GM18519 (cell line): Measurements from ENCODE around the gene HMGA1.
"Not testable (repeated sequence)": the region's sequence is repeated elsewhere in the genome, so short reads cannot be mapped to it uniquely, and the experiment has no call there.

Experiments used
- ATAC-seq: cut with Tn5 transposase; IDR thresholded peaks from one replicate; pipeline ENCODE4 v1.9.1; 2021; ENCODE audit warnings: mild to moderate bottlenecking, moderate library complexity; ENCODE audit not compliant: unreplicated experiment, low FRiP score

The HMGA1 gene

DNA sequence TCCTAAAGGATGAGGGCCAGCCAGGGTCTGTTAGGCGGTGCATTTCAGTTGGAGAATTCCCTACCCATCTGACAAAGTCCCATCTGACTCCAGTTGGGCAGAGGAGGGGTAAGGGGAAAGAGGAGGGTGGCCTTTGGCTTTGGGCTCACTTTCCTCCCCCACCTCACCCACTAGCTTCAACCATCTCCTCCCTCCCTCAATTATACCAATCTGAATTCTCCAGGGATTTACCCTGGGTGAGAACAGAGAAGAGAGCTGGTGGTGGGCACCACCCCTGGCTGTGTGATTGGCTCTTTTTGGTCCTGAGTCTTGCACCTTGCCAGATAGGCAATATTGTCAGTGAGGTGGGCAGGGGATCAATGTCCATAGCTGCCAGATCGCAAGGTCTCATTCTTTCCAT, 3.2 kb downstream of the HMGA1 start:
- no peak for ATAC-seq

DNA sequence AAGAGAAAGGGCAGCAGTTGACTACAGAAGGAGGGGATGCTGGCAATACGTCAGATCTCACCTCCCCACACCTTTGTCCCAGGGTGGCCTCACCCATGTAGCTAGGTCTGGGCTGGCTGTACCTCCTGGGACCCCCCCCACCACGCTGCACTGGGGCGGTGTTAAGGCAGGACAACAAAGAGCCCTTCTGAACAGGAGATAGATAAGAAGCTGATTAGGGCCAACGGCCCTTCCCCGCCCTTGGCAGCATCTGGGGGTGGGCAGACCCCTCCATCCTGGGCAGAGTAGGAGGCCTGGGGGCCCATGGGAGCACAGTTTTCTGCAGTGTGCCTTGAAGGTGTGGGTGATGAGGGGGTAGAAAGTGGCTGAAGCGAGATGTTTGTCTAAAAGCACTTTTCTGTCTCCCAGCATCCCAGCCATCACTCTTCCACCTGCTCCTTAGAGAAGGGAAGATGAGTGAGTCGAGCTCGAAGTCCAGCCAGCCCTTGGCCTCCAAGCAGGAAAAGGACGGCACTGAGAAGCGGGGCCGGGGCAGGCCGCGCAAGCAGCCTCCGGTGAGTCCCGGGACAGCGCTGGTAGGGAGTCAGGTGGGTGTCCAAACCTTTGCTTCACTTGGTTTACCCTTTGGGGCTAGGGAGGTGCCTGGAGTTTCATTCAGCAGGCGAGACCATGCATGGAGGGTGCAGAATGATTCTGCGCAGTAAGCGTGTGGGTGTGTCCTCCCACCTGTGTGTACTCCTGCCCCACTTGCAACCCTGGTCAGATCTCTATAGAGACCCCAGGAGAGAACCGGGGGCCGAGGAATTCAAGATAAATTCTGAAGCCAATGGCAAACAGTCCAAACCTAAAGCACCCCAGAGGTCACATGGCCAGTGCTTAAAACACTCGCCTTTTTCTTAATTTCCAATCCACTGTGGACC, 3.9 kb downstream of the HMGA1 start:
- no peak for ATAC-seq

DNA sequence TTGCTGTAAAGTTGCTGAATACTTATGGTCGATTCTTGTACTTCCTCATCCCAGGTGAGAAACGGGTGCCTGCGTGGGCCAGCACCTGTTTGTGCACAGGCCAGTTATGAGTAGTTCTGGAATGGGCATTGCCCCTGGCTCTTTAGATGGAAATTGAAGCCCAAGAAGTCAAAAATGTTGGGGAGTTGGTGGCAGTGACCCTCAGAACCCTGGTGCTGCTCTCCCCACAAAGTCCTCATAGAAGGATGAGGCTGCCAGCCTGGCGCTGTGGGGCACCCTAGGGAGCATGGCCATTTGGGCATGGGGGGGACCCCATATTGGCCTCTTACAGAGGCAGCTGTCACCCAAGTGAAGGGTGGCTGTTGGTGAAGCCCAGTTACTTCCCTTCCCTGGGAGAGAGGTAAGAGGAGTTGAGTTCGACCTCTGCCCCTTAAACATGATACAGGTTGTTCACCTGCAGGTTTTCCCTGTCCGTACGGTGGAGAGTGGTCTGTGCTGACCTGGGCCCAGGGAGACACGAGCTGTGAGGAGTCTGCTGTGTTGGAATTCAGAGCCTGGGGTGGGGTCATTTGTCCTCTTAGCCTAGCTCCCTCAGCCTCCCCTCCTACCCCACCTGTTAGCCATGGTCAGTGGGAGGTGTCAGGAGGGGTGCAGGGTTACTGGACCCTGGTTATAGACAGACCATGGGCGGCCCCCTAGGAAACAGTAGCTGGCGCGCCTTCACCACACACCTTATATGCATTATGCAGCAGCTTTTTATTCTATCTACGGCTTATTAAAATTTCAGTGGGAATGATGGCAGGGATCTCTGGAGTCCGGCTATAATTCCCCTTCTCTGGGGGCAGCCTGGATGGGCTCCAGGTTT, 4.9 kb downstream of the HMGA1 start:
- no peak for ATAC-seq

DNA sequence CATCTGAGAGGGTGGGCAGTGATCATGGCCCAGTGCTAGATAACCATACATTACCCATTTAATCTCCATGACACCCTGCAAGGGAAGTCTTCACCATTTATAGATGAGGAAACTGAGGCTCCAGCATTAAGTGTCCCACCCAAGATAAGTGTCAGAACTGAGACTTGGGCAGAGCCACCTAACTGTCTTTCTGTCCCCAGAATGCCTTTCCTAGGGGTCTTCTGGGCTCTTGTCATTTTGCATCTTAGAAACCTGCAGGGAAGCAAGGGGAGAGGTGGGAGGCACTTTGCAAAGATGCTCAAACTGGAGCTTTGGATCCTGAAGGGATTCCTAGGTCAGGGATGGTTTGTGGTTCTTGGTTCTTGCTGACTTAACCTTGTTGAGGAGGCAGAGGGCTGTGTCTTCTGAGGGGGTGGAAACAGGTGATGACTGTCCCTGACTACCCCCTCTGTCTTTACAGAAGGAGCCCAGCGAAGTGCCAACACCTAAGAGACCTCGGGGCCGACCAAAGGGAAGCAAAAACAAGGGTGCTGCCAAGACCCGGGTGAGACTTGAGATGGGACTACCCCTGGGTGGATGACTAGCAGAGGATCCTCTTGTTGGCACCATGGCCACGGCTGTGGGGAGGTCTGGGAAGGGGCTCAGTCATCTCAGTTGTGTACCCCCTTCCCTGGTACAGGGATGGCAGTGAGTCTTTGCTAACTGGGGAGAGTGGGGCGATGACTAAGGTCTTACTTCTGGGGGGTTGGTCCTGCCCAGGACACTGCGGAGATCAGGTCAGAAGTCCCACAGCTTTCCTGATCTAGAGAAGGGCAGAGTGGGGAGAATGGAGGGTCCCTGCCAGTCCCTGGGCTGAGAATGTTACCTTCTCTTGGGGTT, 5.8 kb downstream of the HMGA1 start:
- ATAC-seq = no peak

DNA sequence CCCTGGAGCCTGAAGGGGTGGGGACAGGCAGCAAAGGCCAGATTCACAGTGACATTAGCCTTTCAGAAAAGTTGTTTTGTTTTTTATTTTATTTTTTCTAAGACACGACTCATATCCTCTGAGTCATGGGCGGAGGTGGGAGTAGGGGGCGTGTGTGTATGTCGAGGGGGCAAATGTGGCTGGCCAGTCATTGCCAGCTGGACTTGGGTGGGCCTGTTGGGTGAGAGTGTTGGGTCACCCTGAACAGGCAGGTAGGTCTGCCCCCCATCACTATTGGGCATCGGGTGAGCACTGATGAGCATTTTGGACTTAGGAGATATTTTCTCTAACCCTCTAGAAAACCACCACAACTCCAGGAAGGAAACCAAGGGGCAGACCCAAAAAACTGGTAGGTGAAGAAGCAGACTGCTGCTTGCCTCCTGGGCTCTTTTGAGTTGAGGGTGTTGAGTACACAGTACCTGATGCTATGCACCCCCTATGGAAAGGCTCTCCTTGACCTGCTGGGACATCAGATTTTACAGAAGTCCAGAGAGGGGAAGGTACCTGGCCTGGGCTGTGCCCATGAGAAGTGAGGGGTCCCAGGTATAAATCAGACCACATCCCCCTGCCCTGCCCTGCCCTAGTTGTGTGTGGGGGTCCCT, 6.6 kb downstream of the HMGA1 start:
- ATAC-seq = no peak

DNA sequence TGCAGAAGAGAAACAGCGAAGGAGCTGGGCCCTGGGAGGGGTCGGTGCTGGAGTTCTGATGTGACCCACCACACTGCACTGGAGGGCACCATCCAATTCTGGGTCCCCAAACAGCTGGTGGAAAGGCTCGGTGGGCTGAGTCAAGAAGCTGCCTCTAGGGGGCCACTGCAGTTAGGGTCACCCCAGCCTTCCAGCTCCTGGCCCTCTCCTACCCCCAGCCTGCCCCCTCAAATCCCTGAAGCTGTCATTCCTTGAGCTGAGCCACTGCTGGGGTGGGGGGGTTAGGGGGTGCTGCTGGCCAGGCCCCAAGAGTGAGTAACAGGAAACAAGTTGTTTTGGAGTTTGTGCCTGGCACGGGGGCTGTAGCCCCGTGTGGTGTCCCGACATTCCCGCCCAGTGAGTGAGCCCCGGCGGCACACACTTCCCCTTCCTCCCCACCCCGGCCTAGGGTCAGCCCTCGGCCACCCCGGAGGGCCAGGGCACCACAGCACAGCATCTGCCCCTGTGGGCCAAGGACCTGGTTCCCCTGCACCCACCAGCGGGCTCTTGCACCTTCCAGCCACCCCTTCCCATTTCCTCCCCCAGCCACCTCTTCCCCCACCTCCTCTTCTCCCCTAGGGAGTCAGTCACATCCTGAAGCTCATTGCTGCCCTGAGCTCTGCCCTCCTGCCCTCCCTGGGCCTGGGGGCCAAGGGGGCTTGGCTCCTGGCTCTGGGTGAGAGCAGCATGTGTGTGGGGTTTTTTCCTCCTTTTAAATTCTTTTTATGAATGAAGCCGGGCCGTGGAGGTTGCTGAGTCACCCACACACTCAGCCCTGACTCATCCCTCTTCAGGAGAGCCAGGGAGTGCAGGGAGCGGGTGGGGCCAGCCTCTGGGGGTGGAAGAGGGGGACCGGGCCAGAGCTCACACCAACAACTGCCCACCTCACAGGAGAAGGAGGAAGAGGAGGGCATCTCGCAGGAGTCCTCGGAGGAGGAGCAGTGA, 7.5 kb downstream of the HMGA1 start:
- no peak for ATAC-seq

DNA sequence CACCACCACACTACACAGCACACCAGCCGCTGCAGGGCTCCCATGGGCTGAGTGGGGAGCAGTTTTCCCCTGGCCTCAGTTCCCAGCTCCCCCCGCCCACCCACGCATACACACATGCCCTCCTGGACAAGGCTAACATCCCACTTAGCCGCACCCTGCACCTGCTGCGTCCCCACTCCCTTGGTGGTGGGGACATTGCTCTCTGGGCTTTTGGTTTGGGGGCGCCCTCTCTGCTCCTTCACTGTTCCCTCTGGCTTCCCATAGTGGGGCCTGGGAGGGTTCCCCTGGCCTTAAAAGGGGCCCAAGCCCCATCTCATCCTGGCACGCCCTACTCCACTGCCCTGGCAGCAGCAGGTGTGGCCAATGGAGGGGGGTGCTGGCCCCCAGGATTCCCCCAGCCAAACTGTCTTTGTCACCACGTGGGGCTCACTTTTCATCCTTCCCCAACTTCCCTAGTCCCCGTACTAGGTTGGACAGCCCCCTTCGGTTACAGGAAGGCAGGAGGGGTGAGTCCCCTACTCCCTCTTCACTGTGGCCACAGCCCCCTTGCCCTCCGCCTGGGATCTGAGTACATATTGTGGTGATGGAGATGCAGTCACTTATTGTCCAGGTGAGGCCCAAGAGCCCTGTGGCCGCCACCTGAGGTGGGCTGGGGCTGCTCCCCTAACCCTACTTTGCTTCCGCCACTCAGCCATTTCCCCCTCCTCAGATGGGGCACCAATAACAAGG, 8.5 kb downstream of the HMGA1 start:
- not testable (repeated sequence) for ATAC-seq

DNA sequence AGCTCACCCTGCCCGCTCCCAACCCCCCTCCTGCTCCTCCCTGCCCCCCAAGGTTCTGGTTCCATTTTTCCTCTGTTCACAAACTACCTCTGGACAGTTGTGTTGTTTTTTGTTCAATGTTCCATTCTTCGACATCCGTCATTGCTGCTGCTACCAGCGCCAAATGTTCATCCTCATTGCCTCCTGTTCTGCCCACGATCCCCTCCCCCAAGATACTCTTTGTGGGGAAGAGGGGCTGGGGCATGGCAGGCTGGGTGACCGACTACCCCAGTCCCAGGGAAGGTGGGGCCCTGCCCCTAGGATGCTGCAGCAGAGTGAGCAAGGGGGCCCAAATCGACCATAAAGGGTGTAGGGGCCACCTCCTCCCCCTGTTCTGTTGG, 9.1 kb downstream of the HMGA1 start:
- ATAC-seq = not testable (repeated sequence)

DNA sequence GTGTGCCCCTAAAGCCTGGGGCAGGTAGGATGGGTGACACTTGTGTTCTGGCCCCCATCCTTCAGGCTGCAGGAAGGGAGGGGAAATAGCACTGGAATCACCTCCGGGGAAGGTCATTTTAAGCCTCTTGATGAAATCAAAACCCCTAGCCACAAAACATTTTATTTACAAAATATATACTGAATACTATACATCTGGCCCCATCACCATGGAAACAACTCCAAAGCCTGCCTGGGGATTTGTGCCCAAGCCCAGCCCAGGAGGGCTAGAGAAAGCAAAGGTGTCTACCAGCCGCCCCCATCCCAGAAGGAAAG, 9.5 kb downstream of the HMGA1 start:
- ATAC-seq = no peak

DNA sequence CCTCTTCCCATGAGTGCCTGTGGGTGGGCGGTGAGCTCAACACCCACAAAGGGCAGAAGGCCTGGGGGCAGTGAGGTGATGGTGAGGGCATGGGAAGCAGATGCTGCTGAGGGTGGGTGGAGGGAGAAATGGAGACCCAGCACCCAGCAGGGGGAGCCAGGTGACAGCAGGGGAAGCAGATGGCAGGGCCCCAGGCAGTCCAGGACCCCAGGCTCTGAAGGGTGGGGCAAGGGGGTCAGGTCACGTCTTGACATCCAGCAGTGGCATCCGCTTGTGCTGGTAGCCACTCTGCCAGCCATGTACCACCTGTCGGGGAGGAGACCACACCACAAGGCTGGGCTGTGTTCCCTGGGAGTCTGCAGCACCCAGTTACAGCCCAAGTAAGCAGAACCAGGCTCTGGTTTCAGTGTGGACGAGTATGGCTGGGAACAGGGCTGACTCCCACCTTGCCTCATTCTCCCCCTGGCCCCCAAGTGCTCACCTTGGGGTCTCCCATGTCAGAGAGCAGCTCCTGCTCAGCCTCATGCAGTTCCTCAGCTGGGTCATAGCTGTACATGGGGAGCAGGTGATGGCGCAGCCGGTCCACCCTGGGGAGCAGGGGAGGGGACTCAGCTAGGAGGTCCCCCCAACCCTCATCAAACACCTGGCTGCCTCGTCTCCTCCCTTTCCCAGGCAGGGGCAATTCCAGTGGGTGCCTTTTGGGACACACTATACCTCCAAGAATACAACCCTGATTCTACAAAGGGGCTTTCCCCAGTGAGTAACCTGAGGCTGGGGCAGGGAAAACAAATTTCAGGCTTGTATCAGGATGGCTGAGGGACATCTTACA, 10.1 kb downstream of the HMGA1 start:
- ATAC-seq = no peak

DNA sequence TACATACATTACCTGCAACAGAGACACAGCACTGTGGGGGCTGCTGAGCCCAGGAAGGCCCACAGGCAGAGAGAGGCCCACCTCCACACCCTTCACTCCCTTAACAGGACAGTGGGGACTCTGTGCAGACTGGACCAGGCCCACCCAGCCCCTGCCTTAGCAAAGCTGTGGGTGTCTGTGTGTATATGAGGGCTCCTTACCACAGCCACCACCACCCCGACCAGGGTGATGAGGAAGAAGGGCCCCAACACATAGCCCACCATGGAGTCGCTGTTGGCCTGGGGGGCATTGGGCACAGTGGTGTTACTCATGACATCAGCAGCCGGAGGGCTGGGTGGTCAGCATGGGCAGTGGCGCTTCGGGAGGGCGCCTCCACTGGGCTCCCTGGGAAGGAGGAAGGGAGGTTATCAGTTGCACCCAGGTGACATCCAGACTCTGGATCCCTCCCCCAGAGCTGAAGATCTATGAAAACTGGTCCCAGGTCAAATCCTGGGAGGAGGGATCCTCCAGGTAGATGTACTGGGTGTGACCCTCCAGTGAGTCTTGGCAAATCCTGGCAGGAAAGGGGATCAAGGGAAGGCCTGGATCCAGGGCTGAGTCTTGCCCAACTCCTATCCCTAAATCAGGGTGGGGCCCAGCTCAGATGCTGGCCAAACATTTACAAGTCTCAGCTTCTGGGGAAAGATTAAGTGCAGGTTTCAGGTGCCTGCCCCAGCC, 11.0 kb downstream of the HMGA1 start:
- ATAC-seq = no peak

DNA sequence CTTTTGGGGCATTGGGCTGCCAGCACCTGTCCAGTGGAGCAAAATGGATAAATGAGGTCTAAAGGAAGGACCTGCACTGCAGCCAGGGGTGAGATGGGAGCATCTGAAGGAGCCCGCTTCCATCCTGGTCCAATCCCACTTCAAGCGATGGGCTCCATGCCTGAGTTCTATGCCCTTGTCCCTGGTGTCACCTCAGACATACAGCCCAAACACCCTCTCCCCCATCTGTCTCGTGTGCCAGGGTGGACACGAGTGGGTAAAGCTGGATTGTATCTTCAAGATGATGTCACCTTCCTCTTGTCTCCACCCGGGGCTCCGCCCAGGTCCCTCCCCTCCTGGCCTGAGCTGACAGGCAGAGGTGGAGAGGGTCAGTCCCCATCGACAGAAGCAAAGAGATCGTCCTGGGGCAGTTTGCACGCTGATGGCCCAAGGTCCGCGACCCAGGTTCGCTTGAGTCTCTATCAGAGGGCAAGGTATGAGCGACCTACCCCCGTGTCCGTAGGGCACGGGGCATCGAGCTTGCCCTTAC, 11.6 kb downstream of the HMGA1 start:
- peak; percentile 5 for ATAC-seq

DNA sequence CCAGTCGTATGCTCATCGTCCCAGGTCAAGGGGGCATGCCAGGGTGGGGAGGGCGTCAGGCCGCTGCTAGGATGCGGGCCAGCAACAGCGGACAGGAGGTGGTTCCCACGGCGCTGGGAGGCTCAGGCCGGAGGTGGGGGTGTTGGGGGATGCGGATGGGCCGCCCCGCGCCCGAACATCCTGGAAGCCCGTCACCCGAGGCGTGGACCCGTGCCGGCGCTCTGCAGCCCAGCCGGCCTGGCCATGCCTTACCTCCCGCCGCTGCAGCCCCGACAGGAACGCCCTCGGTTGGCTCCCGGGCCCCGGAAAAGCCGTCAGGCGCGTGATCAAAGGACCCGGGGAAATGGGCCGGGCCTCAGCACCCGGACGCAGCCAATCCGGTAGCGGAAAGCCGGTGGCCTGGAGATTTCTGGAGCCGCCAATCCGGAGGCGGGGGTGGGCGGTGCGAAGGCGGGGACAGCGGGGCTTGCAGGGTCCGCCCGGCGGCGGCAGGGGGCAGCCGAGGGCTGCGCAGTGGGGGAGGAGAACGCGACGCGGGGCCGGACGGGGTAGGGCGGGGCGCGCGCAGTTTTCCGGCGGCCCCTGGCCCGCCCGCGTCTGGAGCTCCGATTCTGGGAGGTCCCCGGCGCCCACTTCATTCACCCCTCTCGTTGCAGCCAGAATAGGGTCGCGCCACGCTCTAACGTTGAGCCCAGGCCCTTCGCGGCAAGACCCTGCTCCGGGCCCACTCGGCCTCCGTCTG, 12.2 kb downstream of the HMGA1 start, which contains the start of gene SMIM29:
TSS of gene SMIM29 (minus strand) at position 280 of the 742 bp plus-strand sequence. CDS start 1,215 bp downstream, outside the sequence.
- peak; percentile 36 for ATAC-seq

DNA sequence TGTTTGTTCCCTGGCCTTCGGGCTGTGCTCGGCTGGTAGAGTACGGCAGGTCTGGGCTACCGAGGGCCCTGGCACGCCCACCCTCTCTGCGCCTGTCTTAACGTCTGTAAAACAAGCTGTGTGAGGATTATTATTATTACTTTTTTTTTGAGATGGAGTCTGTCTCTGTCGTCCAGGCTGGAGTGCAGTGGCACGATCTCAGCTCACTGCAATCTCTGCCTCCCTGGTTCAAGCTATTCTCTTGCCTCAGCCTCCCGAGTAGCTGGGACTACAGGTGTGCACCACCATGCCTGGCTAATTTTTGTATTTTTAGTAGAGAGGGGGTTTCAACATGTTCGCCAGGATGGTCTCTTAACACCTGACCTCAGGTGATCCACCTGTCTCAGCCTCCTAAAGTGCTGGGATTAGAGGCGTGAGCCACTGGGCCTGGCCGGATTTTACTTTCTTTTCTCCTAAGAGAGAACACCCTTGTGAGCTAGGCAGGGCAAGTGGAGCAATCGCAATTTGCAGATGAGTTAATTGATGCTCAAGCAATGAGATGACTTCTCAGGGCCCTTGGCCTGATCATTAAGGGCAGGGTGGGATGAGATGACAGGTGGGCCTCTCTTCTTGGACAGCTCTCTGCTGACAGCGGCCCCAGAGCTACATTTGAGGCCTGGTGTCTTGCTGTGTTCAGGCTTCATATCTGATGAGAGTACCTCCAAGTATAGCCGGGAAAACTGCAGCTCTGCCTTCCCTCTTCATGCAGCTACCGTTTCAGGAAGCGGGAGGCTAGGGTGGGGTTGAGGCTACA, 13.0 kb downstream of the HMGA1 start:
- ATAC-seq = no peak

DNA sequence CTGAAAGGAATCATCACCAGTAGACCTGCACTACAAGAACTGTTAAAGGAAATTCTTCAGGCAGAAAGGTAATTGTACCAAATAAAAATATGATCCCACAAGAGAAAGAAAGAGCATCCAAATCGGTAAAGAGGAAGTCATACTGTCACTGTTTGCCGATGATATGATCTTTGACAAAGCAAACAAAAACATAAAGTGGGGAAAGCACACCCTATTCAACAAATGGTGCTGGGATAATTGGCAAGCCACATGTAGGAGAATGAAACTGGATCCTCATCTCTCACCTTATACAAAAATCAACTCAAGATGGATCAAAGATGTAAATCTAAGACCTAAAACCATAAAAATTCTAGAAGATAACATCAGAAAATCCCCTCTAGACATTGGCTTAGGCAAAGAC, 15.7 kb downstream of the HMGA1 start:
- ATAC-seq = not testable (repeated sequence)
